ENCODE measurements around the gene MBD2.

The MBD2 gene

DNA sequence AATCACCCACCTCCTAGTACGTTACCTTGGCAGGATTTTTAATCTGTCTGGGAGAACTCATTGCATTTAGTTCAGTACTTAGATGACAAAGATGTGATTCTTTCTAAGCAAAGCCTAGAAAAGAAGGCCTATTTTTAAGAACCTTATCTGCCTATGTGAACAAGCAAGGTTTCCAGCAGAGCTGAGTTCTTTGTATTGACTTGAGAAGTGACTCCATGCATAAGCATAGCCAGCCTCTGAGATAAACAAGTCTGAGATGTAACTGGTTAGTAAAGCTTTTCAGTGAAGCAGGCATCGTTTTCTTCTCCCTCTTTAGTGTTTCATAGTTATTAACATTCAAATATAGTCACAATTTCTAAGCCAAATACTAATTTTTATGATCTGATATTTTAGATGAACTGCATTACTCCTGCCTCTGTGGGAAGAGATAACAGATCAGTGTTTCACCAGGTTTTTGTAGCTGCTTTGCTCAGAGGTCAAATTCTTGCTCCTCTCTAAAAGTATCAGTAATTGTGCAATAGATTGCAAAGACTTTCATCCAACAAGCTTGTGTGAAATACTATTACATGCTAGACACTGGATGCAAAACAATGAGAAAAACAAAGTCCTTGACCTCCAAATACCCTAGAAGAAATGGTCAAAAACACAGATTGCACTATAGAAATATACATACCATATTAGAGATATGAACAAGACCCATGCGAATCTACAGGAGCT lies 107.8 kb downstream of the MBD2 start:
- no peak overlapping the region for H3K4me3 ChIP-seq (ENCODE audit: low read depth, low read length)

DNA sequence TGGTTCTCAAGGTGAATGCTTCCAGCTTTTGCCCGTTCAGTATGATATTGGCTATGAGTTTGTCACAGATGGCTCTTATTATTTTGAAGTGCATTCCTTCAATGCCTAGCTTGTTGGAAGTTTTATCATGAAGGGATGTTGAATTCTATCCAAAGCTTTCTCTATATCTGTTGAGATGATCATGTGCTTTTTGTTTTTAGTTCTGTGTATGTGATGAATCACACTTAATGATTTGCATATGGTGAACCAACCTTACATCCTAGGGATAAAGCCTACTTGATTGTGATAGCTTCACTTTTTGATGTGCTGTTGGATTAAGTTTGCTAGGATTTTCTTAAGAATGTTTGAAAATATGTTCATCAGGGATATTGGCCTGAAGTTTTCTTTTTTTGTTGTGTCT lies 112.1 kb downstream of the MBD2 start:
- no peak overlapping the region for H3K4me3 ChIP-seq (ENCODE audit: low read depth, low read length)

DNA sequence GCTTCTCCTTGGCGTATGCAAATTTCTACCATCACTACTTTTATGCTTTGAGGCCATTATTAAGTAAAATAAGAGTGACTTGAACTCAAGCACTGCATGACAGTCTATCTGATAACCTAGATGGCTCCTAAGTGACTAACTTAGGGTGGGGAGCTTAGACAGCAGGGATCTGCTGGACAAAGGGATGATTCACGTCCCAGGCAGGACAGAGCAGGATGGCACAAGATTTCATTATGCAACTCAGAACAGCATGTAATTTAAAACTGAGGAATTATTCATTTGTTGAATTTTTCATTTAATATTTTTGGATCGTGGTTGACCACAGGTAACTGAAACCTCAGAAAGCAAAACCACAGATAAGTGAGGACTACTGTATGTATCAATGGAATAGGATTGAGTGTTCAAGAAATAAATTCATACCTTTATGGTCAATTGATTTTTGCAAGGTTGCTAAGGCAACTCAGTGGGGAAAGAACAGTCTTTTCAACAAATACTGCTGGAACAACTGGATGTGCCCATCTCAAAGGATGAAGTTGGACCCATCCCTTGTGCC lies 115.3 kb downstream of the MBD2 start:
- H3K4me3 ChIP-seq (ENCODE audit: low read depth, low read length): no peak overlapping the region

DNA sequence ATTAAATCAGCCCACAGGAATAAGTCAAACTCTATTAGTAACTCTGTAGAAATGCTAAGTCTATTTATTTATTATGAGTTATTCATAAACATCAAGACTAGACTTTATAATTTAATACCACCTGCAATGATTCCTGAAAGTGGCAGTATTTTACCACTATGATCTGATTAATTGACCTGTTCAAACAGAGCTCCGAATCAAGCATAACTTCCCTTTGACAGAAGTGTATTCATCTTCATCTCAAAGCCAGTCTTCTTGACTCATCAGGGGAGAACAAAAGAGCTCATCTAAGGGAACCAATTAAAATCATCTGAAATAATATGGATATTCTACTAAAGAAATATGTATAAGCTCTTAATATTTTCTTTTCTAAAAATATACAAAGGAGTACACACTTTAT lies 122.3 kb downstream of the MBD2 start:
- H3K4me3 ChIP-seq (ENCODE audit: low read depth, low read length): no peak overlapping the region
